ENCODE data around the gene BHMT.

DNA sequence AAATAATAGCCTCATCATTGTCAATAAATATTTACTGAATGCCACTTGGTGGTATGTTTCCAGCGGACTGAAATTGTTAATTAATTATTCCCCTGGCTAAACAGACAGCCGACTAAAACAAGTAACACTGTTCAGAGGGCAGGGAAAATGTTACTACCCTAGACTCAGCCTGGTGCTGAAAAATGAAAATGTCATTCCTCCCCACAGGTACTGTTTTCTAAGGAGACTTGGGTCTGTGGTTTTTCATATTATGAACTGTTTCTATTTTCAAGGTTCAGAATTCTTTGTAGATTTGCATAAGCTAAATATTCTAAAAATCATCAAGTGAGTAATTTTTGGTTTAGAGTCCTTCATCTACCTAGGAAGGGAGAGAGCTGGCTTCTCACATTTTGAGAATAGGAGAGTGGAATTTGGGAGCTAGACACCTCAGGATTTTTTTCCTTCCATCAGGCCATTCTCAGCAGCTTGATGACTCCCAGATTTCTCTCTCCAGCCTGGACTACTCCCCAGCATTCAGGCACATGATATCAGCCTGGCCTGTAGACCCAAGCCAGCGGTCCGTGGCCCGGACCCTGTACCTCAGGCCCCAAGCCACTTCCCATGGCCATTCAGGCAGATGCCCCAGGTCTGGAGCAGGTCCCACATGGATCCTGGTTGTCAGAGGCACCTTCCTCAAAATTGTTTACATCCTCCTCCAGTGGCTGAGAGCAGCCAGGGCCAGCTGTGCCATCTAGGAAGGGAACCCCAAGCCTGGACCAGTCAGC, 24.4 kb downstream of the BHMT start:
- TF ChIP-seq EZH2 (IDR thresholded peaks at IDR 0.05; ENCODE audit: insufficient read depth, low read length): no peak
- TF ChIP-seq, protein P1, sequence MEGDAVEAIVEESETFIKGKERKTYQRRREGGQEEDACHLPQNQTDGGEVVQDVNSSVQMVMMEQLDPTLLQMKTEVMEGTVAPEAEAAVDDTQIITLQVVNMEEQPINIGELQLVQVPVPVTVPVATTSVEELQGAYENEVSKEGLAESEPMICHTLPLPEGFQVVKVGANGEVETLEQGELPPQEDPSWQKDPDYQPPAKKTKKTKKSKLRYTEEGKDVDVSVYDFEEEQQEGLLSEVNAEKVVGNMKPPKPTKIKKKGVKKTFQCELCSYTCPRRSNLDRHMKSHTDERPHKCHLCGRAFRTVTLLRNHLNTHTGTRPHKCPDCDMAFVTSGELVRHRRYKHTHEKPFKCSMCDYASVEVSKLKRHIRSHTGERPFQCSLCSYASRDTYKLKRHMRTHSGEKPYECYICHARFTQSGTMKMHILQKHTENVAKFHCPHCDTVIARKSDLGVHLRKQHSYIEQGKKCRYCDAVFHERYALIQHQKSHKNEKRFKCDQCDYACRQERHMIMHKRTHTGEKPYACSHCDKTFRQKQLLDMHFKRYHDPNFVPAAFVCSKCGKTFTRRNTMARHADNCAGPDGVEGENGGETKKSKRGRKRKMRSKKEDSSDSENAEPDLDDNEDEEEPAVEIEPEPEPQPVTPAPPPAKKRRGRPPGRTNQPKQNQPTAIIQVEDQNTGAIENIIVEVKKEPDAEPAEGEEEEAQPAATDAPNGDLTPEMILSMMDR (IDR thresholded peaks at IDR 0.05; ENCODE audit: insufficient read depth, low read depth, low read length): no peak

All from astrocyte (in vitro differentiated cells and primary cell).